HEK293 (cell line): ENCODE results near the gene ZNF423.

ENCODE experiments used
- CTCF ChIA-PET: fragments of 350-600 bp; formaldehyde crosslinking; extraction: SDS; loops from one replicate; lab custom pipeline; 2021; ENCODE audit warnings: antibody characterized with exemption; lab: Yijun Ruan, JAX
- POLR2A ChIA-PET: fragments of 300-600 bp; formaldehyde crosslinking; extraction: SDS; loops from one replicate; lab custom pipeline; 2020; ENCODE audit warnings: antibody characterized with exemption, inconsistent platforms; lab: Yijun Ruan, JAX
- H3K27ac ChIP-seq: fragments of 200-500 bp; sonication (Bioruptor generic); 2 replicates; pipeline ENCODE4 v1.5.1; 2014; ENCODE audit warnings: low read depth, low read length, control low read depth, inconsistent platforms; ENCODE audit errors: extremely low read depth
- H3K36me3 ChIP-seq, 2 experiments: fragments of 200-500 bp in 1 of 2; sonication (Bioruptor generic) in 1 of 2; 1 replicate in 1 of 2; 2 replicates in 1 of 2; pipeline ENCODE4 v1.5.1; 2014 to 2017; ENCODE audit warnings: inconsistent platforms in 2 of 2, low read length in 2 of 2; ENCODE audit not compliant: control insufficient read depth in 2 of 2, insufficient read depth in 1 of 2
- H3K4me1 ChIP-seq: fragments of 200-500 bp; sonication (Bioruptor generic); 2 replicates; pipeline ENCODE4 v1.5.1; 2014; ENCODE audit warnings: mild to moderate bottlenecking, low read length, inconsistent platforms; ENCODE audit not compliant: control insufficient read depth, insufficient read depth
- H3K4me3 ChIP-seq: 2 replicates; pipeline ENCODE4 v1.5.1; 2011; ENCODE audit warnings: low read depth, mild to moderate bottlenecking, control low read depth, low read length, moderate library complexity
- H3K9me3 ChIP-seq: fragments of 200-500 bp; sonication (Bioruptor generic); 2 replicates; pipeline ENCODE4 v1.5.1; 2014; ENCODE audit warnings: low read depth, low read length, inconsistent platforms; ENCODE audit not compliant: control insufficient read depth, insufficient read depth
- FEZF1 ChIP-seq: fragments of 450-650 bp; formaldehyde crosslinking; IDR thresholded peaks from 2 replicates; pipeline ENCODE4 v1.5.1; 2016; ENCODE audit warnings: missing biosample characterization, missing genetic modification characterization
- MEIS1 ChIP-seq: sonication (generic); formaldehyde crosslinking; IDR thresholded peaks from 2 replicates; pipeline ENCODE4 v1.8.1; 2022; ENCODE audit warnings: missing genetic modification reagents, mild to moderate bottlenecking, borderline replicate concordance
- SALL2 ChIP-seq: fragments of 450-650 bp; formaldehyde crosslinking; IDR thresholded peaks from 2 replicates; pipeline ENCODE4 v1.5.0; 2017; ENCODE audit warnings: missing biosample characterization, mild to moderate bottlenecking, missing genetic modification characterization, borderline replicate concordance
- WT1 ChIP-seq: fragments of 450-650 bp; formaldehyde crosslinking; IDR thresholded peaks from 2 replicates; pipeline ENCODE4 v1.5.1; 2016; ENCODE audit warnings: missing biosample characterization, missing genetic modification characterization
- YY1 ChIP-seq: fragments of 450-650 bp; formaldehyde crosslinking; IDR thresholded peaks from 2 replicates; pipeline ENCODE4 v1.5.1; 2018; ENCODE audit warnings: missing biosample characterization, missing genetic modification characterization
- ZBTB20 ChIP-seq: fragments of 450-650 bp; formaldehyde crosslinking; IDR thresholded peaks from 2 replicates; pipeline ENCODE4 v1.5.1; 2016; ENCODE audit warnings: missing biosample characterization, missing genetic modification characterization
- ZBTB7A ChIP-seq: fragments of 450-650 bp; formaldehyde crosslinking; IDR thresholded peaks from 2 replicates; pipeline ENCODE4 v1.5.1; 2016; ENCODE audit warnings: low read depth, missing biosample characterization, missing genetic modification characterization
- ZNF16 ChIP-seq: fragments of 450-650 bp; formaldehyde crosslinking; IDR thresholded peaks from 2 replicates; pipeline ENCODE4 v1.5.1; 2016; ENCODE audit warnings: low read depth, missing biosample characterization, missing genetic modification characterization
- ZNF544 ChIP-seq: fragments of 450-650 bp; formaldehyde crosslinking; IDR thresholded peaks from 2 replicates; pipeline ENCODE4 v1.5.0; 2017; ENCODE audit warnings: missing biosample characterization, missing genetic modification characterization
- ZNF658 ChIP-seq: fragments of 450-650 bp; formaldehyde crosslinking; IDR thresholded peaks from 2 replicates; pipeline ENCODE4; 2016; ENCODE audit warnings: missing biosample characterization, missing genetic modification characterization
- ZNF707 ChIP-seq: fragments of 450-650 bp; formaldehyde crosslinking; IDR thresholded peaks from 2 replicates; pipeline ENCODE4 v1.5.1; 2016; ENCODE audit warnings: missing biosample characterization, missing genetic modification characterization
- ZNF747 ChIP-seq: fragments of 450-650 bp; formaldehyde crosslinking; IDR thresholded peaks from 2 replicates; pipeline ENCODE4 v1.5.1; 2016; ENCODE audit warnings: missing biosample characterization, missing genetic modification characterization
- TF ChIP-seq, protein P1 (sequence below): fragments of 450-650 bp; formaldehyde crosslinking; IDR thresholded peaks from 2 replicates; pipeline ENCODE4 v1.5.1; 2016; ENCODE audit warnings: missing biosample characterization, missing genetic modification characterization
- TF ChIP-seq, protein P2 (sequence below): fragments of 450-650 bp; formaldehyde crosslinking; IDR thresholded peaks from 2 replicates; pipeline ENCODE4 v1.5.1; 2016; ENCODE audit warnings: missing biosample characterization, missing genetic modification characterization
- TF ChIP-seq, protein P3 (sequence below): fragments of 450-650 bp; formaldehyde crosslinking; IDR thresholded peaks from 2 replicates; pipeline ENCODE4 v1.5.0; 2017; ENCODE audit warnings: missing biosample characterization, missing genetic modification characterization, borderline replicate concordance
- TF ChIP-seq, protein P4 (sequence below): fragments of 450-650 bp; formaldehyde crosslinking; IDR thresholded peaks from 2 replicates; pipeline ENCODE4 v1.5.1; 2016; ENCODE audit warnings: missing biosample characterization, missing genetic modification characterization
- TF ChIP-seq, protein P5 (sequence below): fragments of 450-650 bp; formaldehyde crosslinking; IDR thresholded peaks from 2 replicates; pipeline ENCODE4 v1.5.1; 2016; ENCODE audit warnings: missing biosample characterization, missing genetic modification characterization, low read depth

Gene ZNF423

DNA sequence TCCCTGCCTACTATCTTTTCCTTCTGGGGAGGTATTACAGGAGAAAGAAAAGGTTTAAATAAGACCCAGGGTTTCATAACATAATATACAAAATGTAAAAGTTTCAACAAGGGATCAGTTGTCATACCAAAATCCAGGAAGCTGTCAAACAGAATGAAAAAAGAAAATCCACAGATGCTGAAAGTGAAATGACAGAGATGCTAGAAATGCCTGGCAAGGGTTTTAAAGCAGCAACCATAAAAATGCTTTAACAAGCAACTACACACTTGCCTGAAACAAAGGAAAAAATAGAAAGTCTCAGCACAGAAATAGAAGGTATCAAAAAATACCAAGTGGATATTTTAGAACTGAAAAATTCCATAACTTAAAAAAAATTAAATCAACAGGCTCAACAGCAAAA, 377.3 kb downstream of the ZNF423 start (continued):
- TF ChIP-seq, protein P1, sequence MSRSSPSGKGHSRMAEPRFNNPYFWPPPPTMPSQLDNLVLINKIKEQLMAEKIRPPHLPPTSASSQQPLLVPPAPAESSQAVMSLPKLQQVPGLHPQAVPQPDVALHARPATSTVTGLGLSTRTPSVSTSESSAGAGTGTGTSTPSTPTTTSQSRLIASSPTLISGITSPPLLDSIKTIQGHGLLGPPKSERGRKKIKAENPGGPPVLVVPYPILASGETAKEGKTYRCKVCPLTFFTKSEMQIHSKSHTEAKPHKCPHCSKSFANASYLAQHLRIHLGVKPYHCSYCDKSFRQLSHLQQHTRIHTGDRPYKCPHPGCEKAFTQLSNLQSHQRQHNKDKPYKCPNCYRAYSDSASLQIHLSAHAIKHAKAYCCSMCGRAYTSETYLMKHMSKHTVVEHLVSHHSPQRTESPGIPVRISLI (tag by site-specific recombination), result no peak
- TF ChIP-seq ZBTB7A (tag by site-specific recombination), result no peak
- TF ChIP-seq, protein P2, sequence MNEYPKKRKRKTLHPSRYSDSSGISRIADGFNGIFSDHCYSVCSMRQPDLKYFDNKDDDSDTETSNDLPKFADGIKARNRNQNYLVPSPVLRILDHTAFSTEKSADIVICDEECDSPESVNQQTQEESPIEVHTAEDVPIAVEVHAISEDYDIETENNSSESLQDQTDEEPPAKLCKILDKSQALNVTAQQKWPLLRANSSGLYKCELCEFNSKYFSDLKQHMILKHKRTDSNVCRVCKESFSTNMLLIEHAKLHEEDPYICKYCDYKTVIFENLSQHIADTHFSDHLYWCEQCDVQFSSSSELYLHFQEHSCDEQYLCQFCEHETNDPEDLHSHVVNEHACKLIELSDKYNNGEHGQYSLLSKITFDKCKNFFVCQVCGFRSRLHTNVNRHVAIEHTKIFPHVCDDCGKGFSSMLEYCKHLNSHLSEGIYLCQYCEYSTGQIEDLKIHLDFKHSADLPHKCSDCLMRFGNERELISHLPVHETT (tag by site-specific recombination), result no peak
- no peak for TF ChIP-seq MEIS1 (CRISPR knock-in tag)
- TF ChIP-seq SALL2 (tag by site-specific recombination), result no peak
- TF ChIP-seq ZNF747 (tag by site-specific recombination), result no peak
- TF ChIP-seq, protein P3, sequence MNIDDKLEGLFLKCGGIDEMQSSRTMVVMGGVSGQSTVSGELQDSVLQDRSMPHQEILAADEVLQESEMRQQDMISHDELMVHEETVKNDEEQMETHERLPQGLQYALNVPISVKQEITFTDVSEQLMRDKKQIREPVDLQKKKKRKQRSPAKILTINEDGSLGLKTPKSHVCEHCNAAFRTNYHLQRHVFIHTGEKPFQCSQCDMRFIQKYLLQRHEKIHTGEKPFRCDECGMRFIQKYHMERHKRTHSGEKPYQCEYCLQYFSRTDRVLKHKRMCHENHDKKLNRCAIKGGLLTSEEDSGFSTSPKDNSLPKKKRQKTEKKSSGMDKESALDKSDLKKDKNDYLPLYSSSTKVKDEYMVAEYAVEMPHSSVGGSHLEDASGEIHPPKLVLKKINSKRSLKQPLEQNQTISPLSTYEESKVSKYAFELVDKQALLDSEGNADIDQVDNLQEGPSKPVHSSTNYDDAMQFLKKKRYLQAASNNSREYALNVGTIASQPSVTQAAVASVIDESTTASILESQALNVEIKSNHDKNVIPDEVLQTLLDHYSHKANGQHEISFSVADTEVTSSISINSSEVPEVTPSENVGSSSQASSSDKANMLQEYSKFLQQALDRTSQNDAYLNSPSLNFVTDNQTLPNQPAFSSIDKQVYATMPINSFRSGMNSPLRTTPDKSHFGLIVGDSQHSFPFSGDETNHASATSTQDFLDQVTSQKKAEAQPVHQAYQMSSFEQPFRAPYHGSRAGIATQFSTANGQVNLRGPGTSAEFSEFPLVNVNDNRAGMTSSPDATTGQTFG (tag by site-specific recombination), result no peak
- no peak for TF ChIP-seq FEZF1 (tag by site-specific recombination)
- TF ChIP-seq, all 188 proteins: peak for 0

DNA sequence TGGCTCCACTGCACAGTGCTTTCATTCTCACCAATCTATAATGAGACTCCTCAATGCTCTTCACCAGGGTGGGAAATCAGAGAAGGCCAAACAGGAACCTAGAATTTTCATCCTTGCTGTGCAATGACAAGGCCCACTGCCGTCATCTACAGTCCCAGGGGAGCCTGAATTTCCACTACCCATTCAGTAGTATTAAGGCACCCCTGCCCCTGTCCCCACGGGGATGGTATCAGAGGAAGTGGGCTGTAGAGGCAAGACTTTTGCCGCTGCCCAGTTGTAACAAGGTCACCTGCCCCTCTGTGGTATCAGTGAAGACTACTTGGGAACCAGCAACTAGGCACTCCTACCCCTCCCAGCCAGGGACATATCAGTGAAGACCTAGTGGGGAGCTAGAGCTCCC, 377.8 kb downstream of the ZNF423 start:
- H3K27ac ChIP-seq, result no peak overlapping the region
- no peaks in the 10 kb centered on the region for H3K4me1 ChIP-seq
- CTCF ChIA-PET, result no interaction called here
- H3K4me3 ChIP-seq, result no peak overlapping the region
- no peak for TF ChIP-seq ZBTB20 (tag by site-specific recombination)
- TF ChIP-seq, protein P4, sequence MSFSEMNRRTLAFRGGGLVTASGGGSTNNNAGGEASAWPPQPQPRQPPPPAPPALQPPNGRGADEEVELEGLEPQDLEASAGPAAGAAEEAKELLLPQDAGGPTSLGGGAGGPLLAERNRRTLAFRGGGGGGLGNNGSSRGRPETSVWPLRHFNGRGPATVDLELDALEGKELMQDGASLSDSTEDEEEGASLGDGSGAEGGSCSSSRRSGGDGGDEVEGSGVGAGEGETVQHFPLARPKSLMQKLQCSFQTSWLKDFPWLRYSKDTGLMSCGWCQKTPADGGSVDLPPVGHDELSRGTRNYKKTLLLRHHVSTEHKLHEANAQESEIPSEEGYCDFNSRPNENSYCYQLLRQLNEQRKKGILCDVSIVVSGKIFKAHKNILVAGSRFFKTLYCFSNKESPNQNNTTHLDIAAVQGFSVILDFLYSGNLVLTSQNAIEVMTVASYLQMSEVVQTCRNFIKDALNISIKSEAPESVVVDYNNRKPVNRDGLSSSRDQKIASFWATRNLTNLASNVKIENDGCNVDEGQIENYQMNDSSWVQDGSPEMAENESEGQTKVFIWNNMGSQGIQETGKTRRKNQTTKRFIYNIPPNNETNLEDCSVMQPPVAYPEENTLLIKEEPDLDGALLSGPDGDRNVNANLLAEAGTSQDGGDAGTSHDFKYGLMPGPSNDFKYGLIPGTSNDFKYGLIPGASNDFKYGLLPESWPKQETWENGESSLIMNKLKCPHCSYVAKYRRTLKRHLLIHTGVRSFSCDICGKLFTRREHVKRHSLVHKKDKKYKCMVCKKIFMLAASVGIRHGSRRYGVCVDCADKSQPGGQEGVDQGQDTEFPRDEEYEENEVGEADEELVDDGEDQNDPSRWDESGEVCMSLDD, result no peak
- TF ChIP-seq MEIS1 (CRISPR knock-in tag), result no peak
- no peak for TF ChIP-seq ZNF707 (tag by site-specific recombination)
- TF ChIP-seq WT1 (tag by site-specific recombination), result no peak
- no peak for TF ChIP-seq YY1
- TF ChIP-seq ZNF658, result no peak
- TF ChIP-seq ZNF16, result no peak
- TF ChIP-seq ZNF544 (tag by site-specific recombination), result no peak
- TF ChIP-seq, protein P5, sequence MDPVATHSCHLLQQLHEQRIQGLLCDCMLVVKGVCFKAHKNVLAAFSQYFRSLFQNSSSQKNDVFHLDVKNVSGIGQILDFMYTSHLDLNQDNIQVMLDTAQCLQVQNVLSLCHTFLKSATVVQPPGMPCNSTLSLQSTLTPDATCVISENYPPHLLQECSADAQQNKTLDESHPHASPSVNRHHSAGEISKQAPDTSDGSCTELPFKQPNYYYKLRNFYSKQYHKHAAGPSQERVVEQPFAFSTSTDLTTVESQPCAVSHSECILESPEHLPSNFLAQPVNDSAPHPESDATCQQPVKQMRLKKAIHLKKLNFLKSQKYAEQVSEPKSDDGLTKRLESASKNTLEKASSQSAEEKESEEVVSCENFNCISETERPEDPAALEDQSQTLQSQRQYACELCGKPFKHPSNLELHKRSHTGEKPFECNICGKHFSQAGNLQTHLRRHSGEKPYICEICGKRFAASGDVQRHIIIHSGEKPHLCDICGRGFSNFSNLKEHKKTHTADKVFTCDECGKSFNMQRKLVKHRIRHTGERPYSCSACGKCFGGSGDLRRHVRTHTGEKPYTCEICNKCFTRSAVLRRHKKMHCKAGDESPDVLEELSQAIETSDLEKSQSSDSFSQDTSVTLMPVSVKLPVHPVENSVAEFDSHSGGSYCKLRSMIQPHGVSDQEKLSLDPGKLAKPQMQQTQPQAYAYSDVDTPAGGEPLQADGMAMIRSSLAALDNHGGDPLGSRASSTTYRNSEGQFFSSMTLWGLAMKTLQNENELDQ (tag by site-specific recombination), result no peak
- POLR2A ChIA-PET, result no interaction called here
- H3K9me3 ChIP-seq, result no peaks in the 10 kb centered on the region
- no peaks in the 10 kb centered on the region for H3K36me3 ChIP-seq
